Ectodermal cell (in vitro differentiated cells): ENCODE measurements around the gene TRIM47.

Experiments
- H3K27ac ChIP-seq: 2 replicates; pipeline ENCODE4 v1.7.0; 2013; ENCODE audit warnings: mild to moderate bottlenecking, low read depth, low read length; ENCODE audit not compliant: insufficient read depth, poor library complexity, severe bottlenecking
- H3K27me3 ChIP-seq: 2 replicates; pipeline ENCODE4 v1.7.0; 2013; ENCODE audit warnings: mild to moderate bottlenecking, low read length; ENCODE audit not compliant: insufficient read depth, control insufficient read depth, poor library complexity, severe bottlenecking
- H3K36me3 ChIP-seq: one replicate; pipeline ENCODE4 v1.7.0; 2013; ENCODE audit warnings: low read length; ENCODE audit not compliant: control insufficient read depth, insufficient read depth
- H3K4me1 ChIP-seq: one replicate; pipeline ENCODE4 v1.7.0; 2013; ENCODE audit warnings: low read length; ENCODE audit not compliant: control insufficient read depth, insufficient read depth
- H3K4me3 ChIP-seq: 2 replicates; pipeline ENCODE4 v1.7.0; 2013; ENCODE audit warnings: low read depth, low read length, control low read depth; ENCODE audit not compliant: insufficient read depth
- H3K9me3 ChIP-seq: 2 replicates; pipeline ENCODE4 v1.7.0; 2013; ENCODE audit warnings: mild to moderate bottlenecking, low read length, moderate library complexity; ENCODE audit not compliant: control insufficient read depth
- WGBS, 2 experiments: methylation state at CpG; one replicate each; pipeline ENCODE4 v1.1.7; 2013; ENCODE audit warnings: missing lambda C conversion rate in 2 of 2; 5-methylcytosine and 5-hydroxymethylcytosine counted together

TRIM47 gene

DNA sequence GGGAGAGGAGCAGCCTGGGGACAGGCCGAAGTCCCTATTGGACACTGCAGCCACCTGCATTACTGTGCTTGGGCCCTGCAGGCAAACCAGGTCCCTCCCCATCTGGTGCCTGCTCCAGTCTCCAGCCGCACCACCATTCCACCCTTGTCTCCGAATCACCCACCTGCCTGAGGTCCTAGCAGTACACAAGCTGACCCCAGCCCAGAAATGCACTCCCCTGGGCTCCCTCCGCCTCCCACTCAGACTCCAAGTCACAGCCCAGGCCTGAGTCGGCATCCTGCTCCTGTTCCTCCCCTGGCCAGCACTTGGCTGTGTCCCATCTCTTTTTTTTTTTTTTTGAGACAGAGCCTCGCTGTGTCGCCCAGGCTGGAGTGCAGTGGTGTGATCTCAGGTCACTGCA is 40.5 kb downstream of the TRIM47 start:
- Histone ChIP-seq H3K36me3 (no peaks in the 10 kb centered on the region), H3K9me3 (no peaks in the 10 kb centered on the region), H3K4me1 (peaks cover 2% of the 10 kb centered on the region), H3K4me3 (no peak overlapping the region), H3K27me3 (no peaks in the 10 kb centered on the region), H3K27ac (no peak overlapping the region)
- WGBS, 2 experiments = 91 to 93% methylated on average over 7 of the region's 7 CpGs

DNA sequence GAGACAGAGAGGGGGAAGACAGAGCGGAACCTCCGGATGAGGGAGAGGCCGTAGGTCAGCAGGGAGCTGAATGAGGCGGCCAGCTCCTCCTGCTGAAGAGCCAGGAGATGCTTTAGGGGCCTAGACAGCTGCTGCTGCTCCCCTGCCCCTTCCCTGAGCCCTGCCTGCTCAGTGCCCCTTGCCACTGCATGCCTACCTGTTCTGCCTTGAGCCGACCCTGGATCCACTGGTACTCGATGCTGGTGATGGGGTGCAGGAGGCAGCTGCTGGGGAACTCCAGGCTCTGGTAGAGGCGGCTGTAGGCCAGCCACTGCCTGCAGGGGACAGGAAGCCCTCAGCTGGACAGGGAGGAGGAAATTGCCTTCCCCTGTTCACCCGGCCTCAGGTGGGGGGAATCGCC is 41.8 kb downstream of the TRIM47 start:
- 85 to 87% methylated on average over 9 of the region's 9 CpGs for WGBS, 2 experiments
- H3K27me3 ChIP-seq = no peaks in the 10 kb centered on the region
- no peaks in the 10 kb centered on the region for H3K9me3 ChIP-seq
- no peaks in the 10 kb centered on the region for H3K36me3 ChIP-seq
- no peak overlapping the region for H3K27ac ChIP-seq
- no peak overlapping the region for H3K4me3 ChIP-seq
- peaks cover 6% of the 10 kb centered on the region for H3K4me1 ChIP-seq

DNA sequence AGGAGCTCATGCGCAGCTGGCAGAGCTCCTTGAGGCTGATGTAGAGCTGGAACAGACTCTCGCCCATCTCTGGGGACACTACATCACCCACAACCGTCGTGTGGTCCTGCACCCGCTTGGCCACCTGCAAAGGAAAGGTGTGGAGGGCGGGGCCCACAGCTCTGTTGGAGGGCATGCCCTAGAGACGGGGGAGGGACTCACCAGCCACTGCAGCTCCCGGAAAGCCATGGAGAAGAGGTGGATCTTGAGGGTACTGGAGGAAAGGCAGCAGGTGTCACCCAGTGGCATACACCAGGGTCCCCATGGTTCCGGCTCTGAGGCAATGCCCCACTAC is 42.8 kb downstream of the TRIM47 start:
- Histone ChIP-seq H3K4me1 (peaks cover 12% of the 10 kb centered on the region), H3K36me3 (no peaks in the 10 kb centered on the region), H3K4me3 (no peak overlapping the region), H3K9me3 (no peaks in the 10 kb centered on the region), H3K27me3 (no peaks in the 10 kb centered on the region), H3K27ac (no peak overlapping the region)
- WGBS, 2 experiments = 91 to 93% methylated on average over 9 of the region's 9 CpGs

DNA sequence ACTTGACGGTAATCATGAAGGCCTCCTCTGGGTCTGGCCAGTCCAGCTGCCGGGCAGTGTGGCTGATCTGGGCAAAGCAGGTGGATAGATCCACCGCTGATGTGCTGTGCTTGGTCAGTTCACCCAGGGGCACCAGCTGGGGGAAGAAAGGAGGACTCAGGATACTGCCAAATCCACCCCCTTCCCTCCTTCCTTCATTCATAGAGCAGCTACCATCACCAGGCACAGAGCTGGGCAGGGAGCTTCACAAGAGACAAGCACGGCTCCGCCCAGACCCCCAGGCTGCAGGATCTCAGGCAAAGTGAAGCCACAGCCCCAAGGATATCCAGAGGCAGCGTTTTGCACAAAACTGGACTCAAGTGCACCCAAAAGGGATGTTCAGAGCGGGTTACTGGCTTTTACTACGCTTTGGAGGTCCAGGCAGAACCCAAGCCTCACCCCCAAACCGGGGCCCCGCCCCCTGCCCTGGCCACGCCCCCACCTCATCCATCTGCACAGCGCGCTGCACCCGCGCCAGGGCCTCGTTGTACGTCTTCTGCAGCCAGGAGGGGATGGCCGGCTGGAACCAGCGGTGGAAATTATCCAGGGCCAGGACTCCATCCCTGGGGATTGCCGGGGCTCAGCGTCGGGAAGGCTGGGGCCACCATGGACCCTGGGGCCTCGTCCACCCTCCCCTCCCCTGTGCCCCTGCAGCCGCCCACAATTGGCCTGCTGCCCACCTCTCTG is 43.3 kb downstream of the TRIM47 start:
- Histone ChIP-seq H3K36me3 (no peaks in the 10 kb centered on the region), H3K4me1 (peaks cover 14% of the 10 kb centered on the region), H3K9me3 (no peaks in the 10 kb centered on the region), H3K27ac (no peak overlapping the region), H3K27me3 (no peaks in the 10 kb centered on the region), H3K4me3 (no peak overlapping the region)
- 88 to 91% methylated on average over 24 of the region's 24 CpGs for WGBS, 2 experiments

DNA sequence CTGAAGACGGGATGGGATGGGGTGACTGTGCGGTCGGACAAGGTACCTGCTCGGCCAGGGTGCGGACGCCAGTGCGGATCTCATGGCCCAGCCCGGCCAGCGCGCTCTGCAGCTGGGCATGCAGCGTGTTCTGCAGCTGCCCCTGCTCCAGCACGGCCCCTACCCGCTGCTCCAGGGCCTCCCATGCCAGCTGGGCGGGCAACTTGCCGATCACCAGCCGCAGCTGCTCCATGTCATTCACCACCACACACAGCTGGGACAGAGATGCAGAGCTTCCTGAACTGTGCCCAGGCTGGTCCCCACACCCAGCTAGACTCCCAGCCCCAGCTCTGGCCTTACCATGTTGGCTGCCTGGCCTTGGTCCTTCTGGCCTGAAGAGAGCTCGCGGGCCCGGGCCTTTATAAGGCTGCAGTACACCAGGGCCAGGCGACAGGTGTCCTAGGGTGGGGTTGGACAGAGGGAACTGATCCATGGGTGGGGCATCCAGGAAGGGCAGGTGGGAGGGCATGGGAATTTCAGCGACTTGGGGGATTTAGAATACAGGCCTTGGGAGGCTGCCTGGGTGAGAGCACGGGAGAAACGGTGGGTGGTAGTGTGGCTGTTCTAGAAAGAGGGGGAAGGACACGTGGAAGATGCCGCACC is 44.0 kb downstream of the TRIM47 start:
- Histone ChIP-seq H3K4me1 (peaks cover 14% of the 10 kb centered on the region), H3K9me3 (no peaks in the 10 kb centered on the region), H3K27ac (no peak overlapping the region), H3K27me3 (no peaks in the 10 kb centered on the region), H3K36me3 (no peaks in the 10 kb centered on the region), H3K4me3 (no peak overlapping the region)
- WGBS, 2 experiments = 94 to 96% methylated on average over 25 of the region's 25 CpGs

DNA sequence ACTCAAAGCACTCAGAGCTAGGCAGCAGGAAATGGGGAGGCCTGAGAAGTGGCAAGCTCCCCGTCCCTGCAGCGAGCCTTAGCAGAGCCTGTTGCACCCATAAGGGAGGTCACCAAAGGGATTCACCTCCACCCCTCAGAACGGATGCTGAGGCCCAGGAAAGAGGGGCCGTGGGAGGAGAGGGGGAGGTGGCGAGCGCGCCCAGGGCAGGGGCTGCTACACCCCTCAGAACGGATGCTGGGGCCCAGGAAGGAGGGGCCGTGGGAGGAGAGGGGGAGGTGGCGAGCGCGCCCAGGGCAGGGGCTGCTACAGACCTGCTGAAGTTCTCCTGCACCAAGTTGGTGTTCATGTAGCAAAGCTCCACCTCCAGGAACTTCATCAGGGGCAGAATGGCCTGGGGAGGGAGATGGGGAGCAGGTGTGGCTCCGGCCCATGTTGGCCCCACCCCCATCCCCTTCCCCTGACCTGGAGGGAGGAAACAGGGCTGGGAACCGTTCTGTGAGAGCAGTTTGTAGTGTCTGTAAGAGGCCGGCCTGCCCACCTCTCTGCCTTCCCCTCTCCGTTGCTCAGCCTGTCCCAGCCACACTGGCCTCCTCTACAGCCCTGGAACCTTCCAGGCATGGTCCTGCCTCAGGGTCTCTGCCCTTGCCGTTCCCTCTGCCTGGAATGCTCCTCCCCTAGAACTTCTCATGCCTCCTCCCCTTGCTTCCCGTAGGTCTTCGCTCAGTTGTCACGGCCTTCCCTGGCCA is 45.6 kb downstream of the TRIM47 start:
- Histone ChIP-seq H3K9me3 (no peaks in the 10 kb centered on the region), H3K4me3 (no peak overlapping the region), H3K27ac (no peak overlapping the region), H3K27me3 (no peaks in the 10 kb centered on the region), H3K36me3 (no peaks in the 10 kb centered on the region), H3K4me1 (peaks cover 21% of the 10 kb centered on the region)
- 49 to 50% methylated on average over 20 of the region's 20 CpGs for WGBS, 2 experiments

DNA sequence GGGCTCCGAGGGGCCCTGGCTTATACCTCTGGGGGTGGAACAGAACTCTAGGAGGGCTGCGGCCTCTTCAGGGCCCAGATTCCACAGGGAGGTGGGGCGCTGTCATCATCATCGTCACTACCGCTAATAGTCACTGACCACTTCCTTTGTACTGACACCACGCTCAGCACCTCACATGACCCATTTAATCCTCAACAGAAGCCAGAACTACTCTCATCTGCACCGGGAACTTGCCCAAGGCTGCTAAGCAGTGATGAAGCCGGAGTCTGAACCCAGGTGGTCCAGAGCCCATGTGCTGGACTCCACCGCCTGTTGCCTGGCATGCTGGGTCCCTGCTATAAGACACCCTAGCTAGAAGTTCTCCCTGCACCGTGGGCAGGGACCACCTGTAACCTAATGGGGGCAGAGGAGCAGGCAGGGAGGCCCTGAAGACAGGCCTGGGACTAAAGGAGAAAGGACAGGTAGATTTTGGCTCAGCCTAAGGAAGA is 46.2 kb downstream of the TRIM47 start:
- H3K27me3 ChIP-seq = no peaks in the 10 kb centered on the region
- no peak overlapping the region for H3K27ac ChIP-seq
- H3K4me3 ChIP-seq = no peak overlapping the region
- 88 to 90% methylated on average over 10 of the region's 10 CpGs for WGBS, 2 experiments
- peaks cover 27% of the 10 kb centered on the region for H3K4me1 ChIP-seq
- H3K9me3 ChIP-seq = no peaks in the 10 kb centered on the region
- H3K36me3 ChIP-seq = no peaks in the 10 kb centered on the region

DNA sequence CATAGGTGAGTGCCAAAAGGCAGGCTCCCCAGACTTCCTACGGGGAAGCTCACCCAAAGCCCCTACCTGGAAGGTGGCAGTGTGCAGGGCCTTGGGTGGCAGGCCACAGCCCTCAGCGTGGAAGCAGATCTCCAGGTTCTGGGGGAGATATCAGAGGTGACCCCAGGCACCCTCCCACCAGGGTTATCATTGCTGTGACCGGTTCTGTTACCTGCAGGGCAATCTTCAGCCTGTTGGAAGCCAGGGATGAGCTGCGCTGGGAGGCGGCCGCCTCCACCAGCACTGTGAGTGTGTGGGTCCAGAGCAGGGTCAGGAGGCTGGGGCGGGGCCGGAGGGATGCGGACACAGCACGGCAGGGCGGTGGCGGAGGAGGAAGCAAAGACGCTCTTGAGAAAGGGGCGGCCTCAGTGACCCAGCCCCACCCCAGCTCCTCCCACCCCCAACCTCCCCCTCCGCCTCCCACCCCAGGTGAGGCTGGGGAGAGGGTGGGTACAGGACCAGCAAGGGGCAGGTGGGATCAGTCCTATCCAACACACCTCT is 47.3 kb downstream of the TRIM47 start:
- Histone ChIP-seq H3K9me3 (no peaks in the 10 kb centered on the region), H3K4me1 (peaks cover 30% of the 10 kb centered on the region), H3K27ac (no peak overlapping the region), H3K36me3 (no peaks in the 10 kb centered on the region), H3K4me3 (no peak overlapping the region), H3K27me3 (no peaks in the 10 kb centered on the region)
- 84 to 87% methylated on average over 9 to 13 of the region's 15 CpGs for WGBS, 2 experiments

DNA sequence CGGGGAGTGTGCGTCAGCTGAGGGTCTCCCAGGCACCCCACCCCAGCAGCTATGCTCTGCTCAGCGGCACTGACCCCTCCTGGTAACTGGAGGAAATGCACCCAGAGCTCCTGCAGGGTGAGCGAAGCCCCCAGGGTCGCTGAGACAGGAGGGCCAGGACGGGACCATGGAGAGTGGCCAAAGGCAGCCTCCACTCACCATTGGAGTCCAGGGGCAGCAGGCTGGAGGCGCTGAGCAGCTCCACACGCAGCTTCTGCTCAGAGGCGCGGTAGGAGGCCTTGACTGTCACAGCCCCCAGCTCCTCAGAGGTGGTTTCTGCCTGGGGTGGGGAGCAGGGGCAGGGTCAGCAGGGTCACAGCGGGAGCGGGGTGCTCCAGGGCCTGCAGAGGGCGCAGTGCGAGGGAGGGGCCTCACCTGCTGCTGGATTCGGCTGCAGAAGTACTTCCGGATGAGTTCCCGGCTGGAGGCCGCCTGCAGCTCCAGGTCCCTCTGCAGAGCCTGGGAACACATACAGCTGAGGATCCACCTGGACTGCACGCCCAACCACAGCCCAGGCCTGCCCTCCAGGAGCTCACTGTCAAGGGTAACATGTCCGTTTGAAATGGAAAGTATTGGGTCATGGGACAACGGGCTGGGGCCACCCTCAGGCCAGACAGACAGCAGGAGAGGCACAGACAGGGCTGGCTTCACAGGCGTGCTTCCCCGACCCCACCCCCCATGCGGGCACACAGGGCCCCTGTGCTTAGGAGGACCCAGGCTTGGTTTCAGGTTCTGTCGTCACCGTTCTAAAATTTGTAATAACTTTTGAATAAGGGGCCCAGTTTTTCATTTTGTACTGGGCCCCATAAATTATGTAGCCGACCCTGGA is 48.0 kb downstream of the TRIM47 start:
- H3K4me3 ChIP-seq = no peak overlapping the region
- no peak overlapping the region for H3K27ac ChIP-seq
- H3K36me3 ChIP-seq = no peaks in the 10 kb centered on the region
- H3K4me1 ChIP-seq = peaks cover 30% of the 10 kb centered on the region
- no peaks in the 10 kb centered on the region for H3K9me3 ChIP-seq
- no peaks in the 10 kb centered on the region for H3K27me3 ChIP-seq
- WGBS, 2 experiments = 67% methylated on average over 27 of the region's 27 CpGs
